ENCODE data around the gene NRXN2.

The NRXN2 gene

GRCh38 chr11:64758330-64759079 is 35.5 kb upstream of the NRXN2 start:
- Histone ChIP-seq H3F3A (ENCODE audit: insufficient read depth, low read length) (peaks cover 25% of the 10 kb centered on the region), H3K4me2 (ENCODE audit: low read depth, low read length) (no peak overlapping the region), H3K27me3 (replicated peaks; ENCODE audit: insufficient read depth, low read length) (no peaks in the 10 kb centered on the region), H4K20me1 (ENCODE audit: insufficient read depth, low read length) (peaks cover 8% of the 10 kb centered on the region; the same call in 1 of the 2 replicates), H3K27ac (ENCODE audit: low read length) (no peak overlapping the region), H3K4me3 (ENCODE audit: low read length) (no peak overlapping the region), H3K4me1 (ENCODE audit: low read length) (no peaks in the 10 kb centered on the region), H3K9me2 (replicated peaks; ENCODE audit: insufficient read depth, low read length) (no peaks in the 10 kb centered on the region), H2AFZ (ENCODE audit: low read length) (no peak overlapping the region), H3K79me2 (ENCODE audit: low read length) (no peaks in the 10 kb centered on the region), H3K36me3 (replicated peaks; ENCODE audit: insufficient read depth, low read length) (peaks cover 2% of the 10 kb centered on the region; the same call in 1 of the 2 replicates), H3K9ac (ENCODE audit: low read length) (no peak overlapping the region), H3K9me3 (replicated peaks; ENCODE audit: insufficient read depth, low read length) (no peaks in the 10 kb centered on the region)
- DNase-seq = no peak
- TF ChIP-seq CTCF (IDR thresholded peaks at IDR 0.05; ENCODE audit: low read length) = no peak
- no peak for TF ChIP-seq EZH2 (optimal IDR thresholded peaks at IDR 0.05; ENCODE audit: low read depth, low read length)
- no peak for TF ChIP-seq EZH2phosphoT487 (IDR thresholded peaks at IDR 0.05; ENCODE audit: low read length)

DNA sequence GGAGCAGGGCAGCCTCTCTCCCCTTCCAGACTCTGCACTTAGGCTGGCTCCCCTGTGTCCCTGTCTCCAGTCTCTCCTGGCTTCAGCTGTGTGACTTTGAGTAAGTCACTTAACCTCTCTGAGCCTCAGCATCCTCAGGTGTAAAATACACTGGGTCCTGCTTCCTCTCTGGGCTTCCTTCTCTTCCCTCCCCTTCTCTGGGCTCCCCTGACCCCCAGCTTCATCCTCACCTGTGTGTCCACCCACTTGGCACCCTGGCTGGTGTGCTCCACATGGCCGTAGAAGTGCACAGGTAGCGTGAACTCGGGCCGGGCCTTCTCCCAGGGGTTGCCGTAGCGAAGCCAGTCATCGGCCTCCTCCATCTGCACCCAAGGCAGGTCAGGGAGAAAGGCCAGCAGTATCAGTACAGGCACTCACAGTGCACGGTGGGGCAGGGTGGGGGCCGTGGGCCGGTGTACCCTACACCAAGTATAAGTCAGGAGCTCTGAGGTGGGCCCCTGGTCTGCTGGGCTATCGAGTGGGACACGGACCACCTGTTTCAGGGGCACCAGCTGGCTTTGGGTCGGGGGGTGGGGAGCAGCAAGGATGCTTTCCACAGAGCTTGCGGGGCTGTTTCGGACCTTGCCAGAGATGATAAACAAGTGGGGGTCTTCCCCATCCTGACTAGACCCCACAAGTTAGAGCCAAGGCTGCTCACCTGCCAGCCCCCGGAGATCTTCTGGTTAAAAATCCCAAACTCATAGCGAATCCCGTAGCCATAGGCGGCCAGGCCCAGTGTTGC is 34.7 kb upstream of the NRXN2 start:
- peaks cover 18% of the 10 kb centered on the region for H3F3A ChIP-seq (ENCODE audit: insufficient read depth, low read length)
- no peak for TF ChIP-seq EZH2 (optimal IDR thresholded peaks at IDR 0.05; ENCODE audit: low read depth, low read length)
- no peak for TF ChIP-seq EZH2phosphoT487 (IDR thresholded peaks at IDR 0.05; ENCODE audit: low read length)
- no peak for TF ChIP-seq CTCF (IDR thresholded peaks at IDR 0.05; ENCODE audit: low read length)
- no peaks in the 10 kb centered on the region for H3K79me2 ChIP-seq (ENCODE audit: low read length)
- no peak for DNase-seq
- 0 out of 2 replicates have a peak, but pooled peaks cover 1% of the 10 kb centered on the region for H4K20me1 ChIP-seq (ENCODE audit: insufficient read depth, low read length)
- H3K9me2 ChIP-seq (replicated peaks; ENCODE audit: insufficient read depth, low read length) = no peaks in the 10 kb centered on the region
- H3K9me3 ChIP-seq (replicated peaks; ENCODE audit: insufficient read depth, low read length) = no peaks in the 10 kb centered on the region
- H3K27ac ChIP-seq (ENCODE audit: low read length) = no peak overlapping the region
- H3K4me1 ChIP-seq (ENCODE audit: low read length) = no peaks in the 10 kb centered on the region
- no peaks in the 10 kb centered on the region for H3K36me3 ChIP-seq (replicated peaks; ENCODE audit: insufficient read depth, low read length)
- no peak overlapping the region for H3K4me3 ChIP-seq (ENCODE audit: low read length)
- H3K27me3 ChIP-seq (replicated peaks; ENCODE audit: insufficient read depth, low read length) = no peaks in the 10 kb centered on the region
- H2AFZ ChIP-seq (ENCODE audit: low read length) = no peak overlapping the region
- no peak overlapping the region for H3K9ac ChIP-seq (ENCODE audit: low read length)
- no peak overlapping the region for H3K4me2 ChIP-seq (ENCODE audit: low read depth, low read length)

GRCh38 chr11:64755681-64756361 is 32.8 kb upstream of the NRXN2 start:
- DNase-seq = no peak
- H3K27me3 ChIP-seq (replicated peaks; ENCODE audit: insufficient read depth, low read length) = no peaks in the 10 kb centered on the region
- H3K79me2 ChIP-seq (ENCODE audit: low read length) = no peaks in the 10 kb centered on the region
- H3K27ac ChIP-seq (ENCODE audit: low read length) = no peak overlapping the region
- H2AFZ ChIP-seq (ENCODE audit: low read length) = no peak overlapping the region
- peaks cover 5% of the 10 kb centered on the region for H3F3A ChIP-seq (ENCODE audit: insufficient read depth, low read length)
- no peaks in the 10 kb centered on the region for H3K4me1 ChIP-seq (ENCODE audit: low read length)
- no peak overlapping the region for H3K9ac ChIP-seq (ENCODE audit: low read length)
- H3K4me2 ChIP-seq (ENCODE audit: low read depth, low read length) = no peak overlapping the region
- no peaks in the 10 kb centered on the region for H3K9me3 ChIP-seq (replicated peaks; ENCODE audit: insufficient read depth, low read length)
- H3K4me3 ChIP-seq (ENCODE audit: low read length) = no peak overlapping the region
- no peak for TF ChIP-seq CTCF (IDR thresholded peaks at IDR 0.05; ENCODE audit: low read length)
- no peak for TF ChIP-seq EZH2 (optimal IDR thresholded peaks at IDR 0.05; ENCODE audit: low read depth, low read length)
- no peak for TF ChIP-seq EZH2phosphoT487 (IDR thresholded peaks at IDR 0.05; ENCODE audit: low read length)
- H3K9me2 ChIP-seq (replicated peaks; ENCODE audit: insufficient read depth, low read length) = no peaks in the 10 kb centered on the region
- H4K20me1 ChIP-seq (ENCODE audit: insufficient read depth, low read length) = no peaks in the 10 kb centered on the region
- H3K36me3 ChIP-seq (replicated peaks; ENCODE audit: insufficient read depth, low read length) = no peaks in the 10 kb centered on the region

Measured in MM.1S (cell line).